HG02759 (cell line): ENCODE results near the gene DOCK7.
"Not testable (repeated sequence)": the region's sequence is repeated elsewhere in the genome, so short reads cannot be mapped to it uniquely, and the experiment has no call there.

ENCODE experiments used
- ATAC-seq: cut with Tn5 transposase; IDR thresholded peaks from one replicate; pipeline ENCODE4 v1.9.1; 2021; ENCODE audit warnings: mild to moderate bottlenecking, moderate library complexity; ENCODE audit not compliant: unreplicated experiment

Gene DOCK7

DNA sequence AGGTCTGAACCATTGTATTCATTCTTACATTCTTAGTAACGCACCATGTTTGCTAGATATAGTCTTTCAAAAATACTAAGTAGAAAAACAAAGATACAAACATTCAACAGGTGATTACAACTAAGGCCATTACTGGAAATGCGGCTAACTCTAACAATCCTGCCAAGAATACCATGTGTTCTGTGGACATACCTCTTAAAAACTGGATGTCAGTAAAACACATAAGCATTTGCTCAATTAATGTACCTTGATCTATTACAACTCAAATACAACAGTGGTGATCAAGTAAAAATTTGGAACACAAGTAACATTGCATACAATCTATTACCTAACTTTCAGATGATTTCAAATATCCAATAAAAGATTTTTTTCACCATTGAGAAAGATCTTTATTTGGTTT lies 75.4 kb downstream of the DOCK7 start:
- ATAC-seq: no peak

DNA sequence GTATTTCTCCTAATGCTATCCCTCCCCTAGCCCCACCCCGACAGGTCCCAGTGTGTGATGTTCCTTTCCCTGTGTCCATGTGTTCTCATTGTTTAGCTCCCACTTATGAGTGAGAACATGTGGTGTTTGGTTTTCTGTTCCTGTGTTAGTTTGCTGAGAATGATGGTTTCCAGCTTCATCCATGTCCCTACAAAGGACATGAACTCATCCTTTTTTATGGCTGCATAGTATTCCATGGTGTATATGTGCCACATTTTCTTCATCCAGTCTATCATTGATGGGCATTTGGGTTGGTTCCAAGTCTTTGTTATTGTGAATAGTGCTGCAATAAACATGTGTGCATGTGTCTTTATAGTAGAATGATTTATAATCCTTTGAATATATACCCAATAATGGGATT lies 77.6 kb downstream of the DOCK7 start:
- not testable (repeated sequence) for ATAC-seq

DNA sequence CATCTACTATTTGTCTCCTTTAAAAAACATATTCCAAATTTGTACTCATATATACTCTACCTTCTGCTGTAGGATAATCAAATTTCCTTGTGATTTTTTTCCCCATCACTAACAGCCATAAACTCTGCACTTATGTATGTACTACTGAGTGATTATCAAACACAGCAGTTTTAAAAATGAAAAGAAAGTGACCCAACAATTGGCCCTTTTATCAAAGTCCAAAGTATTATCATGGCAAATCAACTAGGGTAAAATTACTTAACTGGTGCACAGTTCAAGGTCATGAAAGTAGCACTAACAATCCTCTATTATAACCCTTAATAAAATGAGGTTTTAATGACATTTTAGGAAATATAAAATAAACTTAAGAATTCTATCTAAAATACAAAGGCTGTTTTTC lies 79.3 kb downstream of the DOCK7 start:
- ATAC-seq: no peak

DNA sequence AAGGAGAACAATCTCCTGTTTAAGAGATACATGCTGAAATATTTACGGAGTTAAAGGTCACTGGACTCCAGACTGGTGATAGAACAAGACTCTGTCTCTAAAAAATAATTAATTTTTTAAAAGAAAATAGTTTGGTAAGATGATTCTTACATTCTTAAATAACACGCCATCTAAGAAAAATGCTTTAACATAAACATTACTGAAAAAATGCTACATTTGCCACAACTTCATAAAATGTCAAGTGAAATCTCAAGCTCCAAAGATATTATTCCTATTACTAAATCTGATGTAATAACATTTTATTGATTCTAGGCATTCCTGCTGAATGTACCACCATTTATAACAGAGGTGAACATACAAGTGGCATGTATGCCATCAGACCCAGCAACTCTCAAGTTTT lies 86.7 kb downstream of the DOCK7 start:
- no peak for ATAC-seq

DNA sequence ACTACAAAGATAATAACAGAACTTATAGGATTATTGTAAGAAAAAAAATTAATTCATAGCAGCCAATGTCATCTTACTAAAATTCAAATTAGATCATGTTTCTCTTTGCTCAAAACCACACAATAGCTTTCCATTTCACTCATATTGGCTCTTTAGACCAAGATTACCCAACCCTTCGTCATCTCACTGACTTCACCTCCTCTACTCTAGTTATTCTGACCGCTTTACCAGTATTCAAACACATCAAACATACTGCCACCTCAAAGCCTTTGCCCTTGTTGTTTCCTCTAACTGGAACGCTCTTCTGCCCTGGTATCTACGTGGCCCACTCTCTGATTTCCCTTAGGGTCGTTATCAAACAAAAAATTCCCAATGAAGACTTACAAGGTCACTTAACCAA lies 89.1 kb downstream of the DOCK7 start:
- ATAC-seq: no peak

DNA sequence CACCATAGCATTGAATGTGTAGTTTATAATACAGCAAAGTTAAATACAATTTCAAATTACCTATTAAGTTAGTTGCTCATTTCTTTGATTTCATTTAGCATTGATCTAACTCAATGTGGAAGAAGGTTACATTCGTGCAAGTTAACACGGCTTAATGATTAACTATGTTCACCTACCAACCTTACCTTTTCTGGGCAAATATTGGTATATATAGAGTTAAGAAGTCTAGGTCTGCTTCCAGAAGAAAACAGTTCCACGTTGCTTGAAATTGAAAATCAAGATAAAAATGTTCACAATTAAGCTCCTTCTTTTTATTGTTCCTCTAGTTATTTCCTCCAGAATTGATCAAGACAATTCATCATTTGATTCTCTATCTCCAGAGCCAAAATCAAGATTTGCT lies 90.9 kb downstream of the DOCK7 start, which contains the start of gene ANGPTL3:
ANGPTL3 (plus strand) TSS at position 240 of the 400 bp plus-strand sequence; CDS start at position 287, 47 bp downstream.
- no peak for ATAC-seq

DNA sequence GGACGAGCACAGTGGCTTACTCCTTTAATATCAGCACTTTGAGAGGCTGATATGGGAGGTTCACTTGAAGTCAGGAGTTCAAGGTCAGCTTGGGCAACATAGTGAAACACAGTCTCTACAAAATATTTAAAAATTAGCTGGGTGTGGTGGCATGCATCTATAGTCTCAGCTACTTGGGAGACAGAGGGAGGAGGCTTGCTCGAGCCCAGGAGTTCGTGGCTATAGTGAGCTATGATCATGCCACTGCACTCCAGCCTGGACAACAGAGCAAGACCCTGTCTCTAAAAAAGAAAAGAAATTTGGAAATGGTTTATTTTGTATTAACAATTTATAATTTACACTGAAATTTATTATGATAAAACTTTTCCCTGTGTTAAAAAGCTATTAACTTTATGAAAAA lies 92.5 kb downstream of the DOCK7 start:
- ATAC-seq: no peak

DNA sequence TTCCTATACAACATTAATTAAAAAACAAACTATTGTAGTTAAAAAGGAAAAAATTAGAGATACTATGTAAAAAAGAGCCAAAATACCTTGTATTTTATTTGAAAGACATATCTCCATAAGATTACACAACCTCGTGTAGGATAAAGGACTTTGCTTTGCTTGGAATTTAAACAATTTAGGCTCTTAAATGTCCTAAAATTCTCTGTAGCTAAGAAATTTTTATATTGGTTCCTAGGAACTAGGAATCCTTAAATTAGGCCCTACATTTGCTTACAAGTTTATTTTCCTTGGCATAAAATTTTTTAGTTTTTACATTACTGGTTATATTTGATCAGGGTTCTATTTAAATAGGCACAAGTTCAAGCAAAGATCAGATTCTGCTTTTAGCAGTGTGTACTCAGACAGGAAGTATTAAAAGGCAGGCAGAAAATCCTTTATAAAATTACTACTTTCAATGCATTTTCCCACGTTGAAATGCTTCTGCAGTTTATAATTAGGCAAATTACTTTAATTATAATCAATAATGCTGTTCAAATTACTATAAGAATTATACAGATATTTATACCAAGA lies 94.3 kb downstream of the DOCK7 start:
- no peak for ATAC-seq

DNA sequence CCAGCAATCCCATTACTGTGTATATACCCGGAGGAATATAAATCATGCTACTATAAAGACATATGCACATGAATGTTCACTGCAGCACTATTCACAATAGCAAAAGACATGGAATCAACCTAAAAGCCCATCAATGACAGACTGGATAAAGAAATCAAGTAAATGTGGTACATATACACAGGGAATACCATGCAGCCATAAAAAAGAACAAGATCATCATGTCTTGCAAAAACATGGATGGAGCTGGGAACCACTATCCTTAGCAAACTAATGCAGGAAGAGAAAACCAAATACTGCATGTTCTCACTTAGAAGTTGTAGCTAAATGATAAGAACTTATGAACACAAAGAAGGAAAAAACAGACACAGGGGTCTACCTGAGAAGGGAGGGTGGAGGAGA lies 97.2 kb downstream of the DOCK7 start:
- no peak for ATAC-seq

DNA sequence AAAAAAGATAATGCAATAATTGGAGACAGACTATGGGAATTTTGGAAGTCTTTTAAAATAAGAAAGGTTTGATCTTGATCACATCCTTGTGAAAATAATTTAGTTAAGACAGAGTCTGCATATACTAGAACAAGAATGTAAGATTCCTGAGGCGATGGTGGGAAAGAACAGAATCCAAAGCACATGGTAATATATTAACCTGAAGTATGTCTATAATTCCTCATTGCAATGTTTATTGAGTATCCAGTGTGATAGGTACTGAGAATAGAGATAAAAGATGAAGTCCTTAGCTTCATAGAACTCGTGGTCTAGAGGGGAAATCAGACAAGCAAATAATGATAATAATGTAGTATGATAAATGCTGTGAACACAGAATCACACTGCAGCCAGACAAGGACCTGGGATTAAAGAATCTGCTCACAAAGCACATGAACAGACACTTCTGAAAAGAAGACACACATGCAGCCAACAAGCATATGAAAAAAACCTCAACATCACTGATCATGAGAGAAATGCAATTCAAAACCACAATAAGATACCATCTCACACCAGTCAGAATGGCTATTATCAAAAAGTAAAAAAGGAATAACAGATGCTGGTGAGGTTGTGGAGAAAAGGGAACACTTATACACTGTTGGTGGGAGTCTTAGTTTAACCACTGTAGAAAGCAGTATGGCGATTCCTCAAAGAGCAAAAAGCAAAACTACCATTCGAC lies 97.8 kb downstream of the DOCK7 start:
- ATAC-seq: no peak

DNA sequence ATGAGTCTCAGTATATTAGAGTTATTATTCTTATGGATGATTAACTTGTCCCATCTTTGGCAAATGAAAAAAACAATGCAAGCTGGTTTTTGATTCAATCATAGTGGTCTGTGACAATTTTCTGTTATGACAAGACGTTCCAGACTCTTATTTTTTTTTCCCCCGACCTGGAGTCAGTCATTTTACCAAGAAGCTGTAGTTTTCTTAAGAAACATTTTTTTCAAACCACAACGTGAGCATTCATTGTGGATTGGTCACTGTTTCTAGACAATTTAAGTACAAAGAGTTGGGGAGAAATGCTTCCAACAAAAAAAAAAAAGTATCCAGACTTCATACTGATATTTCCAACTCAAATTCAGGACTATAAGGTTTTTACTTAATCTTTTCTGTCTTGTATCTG lies 98.9 kb downstream of the DOCK7 start:
- ATAC-seq: no peak

DNA sequence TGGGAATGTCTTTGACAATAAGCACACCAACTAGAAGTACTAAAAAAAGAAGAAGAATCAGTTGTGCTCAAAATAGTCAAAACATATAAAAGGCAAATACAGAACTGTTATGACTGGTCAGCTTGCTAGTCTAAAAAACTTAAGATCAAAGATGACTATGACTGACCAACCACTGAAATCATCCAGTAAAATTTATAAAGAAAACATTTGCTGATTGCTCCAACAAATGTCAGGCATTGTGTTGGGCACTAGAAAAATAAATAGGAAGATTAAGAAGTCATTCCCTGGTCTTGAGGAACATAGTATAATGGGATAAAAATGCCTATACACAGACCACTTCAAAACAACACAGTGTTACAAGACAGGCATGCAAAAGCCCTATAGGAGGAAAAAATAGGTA lies 100.2 kb downstream of the DOCK7 start:
- no peak for ATAC-seq

DNA sequence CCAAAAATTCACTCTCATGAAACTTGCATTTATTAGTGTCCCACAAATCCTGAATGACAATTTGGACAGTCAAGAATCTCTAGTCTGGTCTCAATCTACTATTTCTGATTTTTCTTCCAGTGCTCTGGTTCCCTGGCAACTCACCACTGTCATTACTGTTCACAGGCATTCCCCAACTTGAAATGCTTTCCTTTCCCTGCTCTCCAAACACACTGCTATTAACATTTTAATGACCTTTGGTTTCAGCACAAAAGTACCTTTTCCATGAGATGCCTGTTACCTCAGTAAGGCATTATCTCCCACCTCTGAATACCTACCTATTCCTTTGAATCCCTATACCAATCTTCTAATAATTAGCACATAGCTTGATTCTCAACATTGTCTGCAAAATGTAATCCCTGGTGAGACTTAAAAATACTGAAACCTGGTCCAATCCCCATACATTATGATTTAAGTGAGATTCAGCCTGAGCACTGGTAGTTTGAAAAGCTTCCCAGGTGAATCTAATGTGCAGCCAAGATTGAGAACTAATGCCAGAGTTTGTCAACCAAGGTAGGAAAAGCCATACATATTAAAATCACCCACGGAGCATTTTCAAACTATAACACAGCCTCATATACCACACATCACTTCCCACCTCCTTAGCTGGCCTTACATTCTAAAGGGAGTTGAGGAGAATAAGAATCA lies 102.6 kb downstream of the DOCK7 start:
- ATAC-seq: no peak

DNA sequence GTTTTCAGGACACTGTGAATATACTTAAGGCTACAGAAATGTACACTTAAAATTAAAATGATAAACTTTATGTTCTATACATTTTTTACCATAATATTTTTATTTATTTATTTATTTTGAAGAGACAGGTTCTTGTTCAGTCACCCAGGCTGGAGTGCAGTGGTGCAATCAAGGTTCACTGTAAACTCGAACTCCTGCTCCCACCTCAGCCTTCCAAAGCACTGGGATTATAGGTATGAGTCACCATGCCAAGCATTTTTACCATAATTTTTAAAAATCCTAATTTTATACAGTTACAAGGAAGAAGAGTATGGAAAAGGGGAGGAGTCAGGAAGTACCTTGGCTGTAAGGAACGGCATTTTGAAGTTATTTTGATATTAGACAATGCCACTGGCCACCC lies 114.5 kb downstream of the DOCK7 start:
- ATAC-seq: no peak

DNA sequence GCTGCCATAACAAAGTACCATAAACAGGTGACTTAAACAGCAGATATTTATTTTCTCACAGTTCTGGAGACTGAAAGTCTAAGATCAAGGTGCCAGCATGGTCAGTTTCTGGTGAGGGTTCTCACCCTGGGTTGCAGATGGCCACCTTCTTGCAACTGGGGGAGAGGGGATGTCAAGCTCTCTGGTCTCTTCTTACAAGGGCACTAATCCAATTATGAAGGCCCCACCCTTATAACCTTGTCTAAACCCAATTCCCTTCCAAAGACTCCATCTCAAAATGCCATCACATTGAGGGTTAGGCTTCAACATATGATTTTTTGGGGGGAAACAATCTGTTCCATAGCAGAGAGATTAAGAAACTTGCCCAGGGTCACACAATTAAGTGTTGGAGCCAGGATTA lies 115.7 kb downstream of the DOCK7 start:
- ATAC-seq: no peak

DNA sequence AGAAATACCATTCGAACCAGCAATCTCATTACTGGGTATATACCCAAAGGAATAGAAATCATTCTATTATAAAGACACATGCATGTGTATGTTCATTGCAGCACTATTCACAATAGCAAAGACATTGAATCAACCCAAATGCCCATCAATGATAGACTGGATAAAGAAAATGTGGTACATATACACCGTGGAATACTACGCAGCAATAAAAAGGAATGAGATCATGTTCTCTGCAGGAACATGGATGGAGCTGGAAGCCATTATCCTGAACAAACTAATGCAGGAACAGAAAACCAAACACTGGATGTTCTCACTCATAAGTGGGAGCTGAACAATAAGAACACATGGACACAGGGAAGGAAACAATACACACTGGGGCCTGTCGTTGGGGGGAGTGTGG lies 116.7 kb downstream of the DOCK7 start:
- not testable (repeated sequence) for ATAC-seq

DNA sequence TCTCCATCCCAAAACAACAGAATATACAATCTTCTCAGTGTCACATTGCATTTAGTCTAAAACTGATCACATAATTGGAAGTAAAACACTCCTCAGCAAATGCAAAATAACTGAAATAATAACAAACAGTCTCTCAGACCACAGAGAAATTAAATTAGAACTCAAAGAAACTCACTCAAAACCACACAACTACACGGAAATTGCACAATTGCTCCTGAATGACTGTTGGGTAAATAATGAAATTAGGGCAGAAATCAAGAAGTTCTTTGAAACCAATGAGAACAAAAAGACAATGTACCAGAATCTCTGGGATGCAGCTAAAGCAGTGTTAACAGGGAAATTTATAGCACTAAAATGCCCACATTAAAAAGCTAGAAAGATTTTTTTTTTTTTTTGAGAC lies 120.3 kb downstream of the DOCK7 start:
- ATAC-seq: not testable (repeated sequence)

DNA sequence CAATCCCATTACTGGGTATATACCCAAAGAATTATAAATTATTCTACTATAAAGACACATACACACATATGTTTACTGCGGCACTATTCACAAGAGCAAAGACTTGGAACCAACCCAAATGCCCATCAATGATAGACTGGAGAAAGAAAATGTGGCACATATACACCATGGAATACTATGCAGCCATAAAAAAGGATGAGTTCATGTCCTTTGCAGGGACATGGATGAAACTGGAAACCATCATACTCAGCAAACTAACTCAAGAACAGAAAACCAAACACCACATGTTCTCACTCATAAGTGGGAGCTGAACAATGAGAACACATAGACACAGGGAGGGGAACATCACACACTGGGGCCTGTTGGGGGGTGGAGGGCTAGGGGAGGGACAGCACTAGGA lies 121.0 kb downstream of the DOCK7 start:
- not testable (repeated sequence) for ATAC-seq

DNA sequence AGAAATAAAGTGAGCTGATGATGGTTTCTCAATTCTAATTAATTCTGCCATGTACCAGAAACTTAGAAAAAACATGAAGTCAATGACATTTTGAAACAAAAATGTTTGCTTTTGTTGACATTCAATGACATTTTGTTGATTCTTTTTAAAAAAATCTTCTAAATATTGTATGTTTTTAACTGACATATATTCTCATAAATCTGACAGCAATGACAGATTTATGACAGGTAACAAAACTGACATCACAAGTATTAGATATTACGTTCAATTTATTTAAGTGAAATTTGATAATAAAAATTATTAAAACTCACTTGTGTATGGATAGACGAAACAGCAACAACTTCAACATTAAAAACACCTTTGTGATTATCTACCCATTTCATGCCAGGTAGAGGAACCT lies 126.9 kb downstream of the DOCK7 start:
- no peak for ATAC-seq

DNA sequence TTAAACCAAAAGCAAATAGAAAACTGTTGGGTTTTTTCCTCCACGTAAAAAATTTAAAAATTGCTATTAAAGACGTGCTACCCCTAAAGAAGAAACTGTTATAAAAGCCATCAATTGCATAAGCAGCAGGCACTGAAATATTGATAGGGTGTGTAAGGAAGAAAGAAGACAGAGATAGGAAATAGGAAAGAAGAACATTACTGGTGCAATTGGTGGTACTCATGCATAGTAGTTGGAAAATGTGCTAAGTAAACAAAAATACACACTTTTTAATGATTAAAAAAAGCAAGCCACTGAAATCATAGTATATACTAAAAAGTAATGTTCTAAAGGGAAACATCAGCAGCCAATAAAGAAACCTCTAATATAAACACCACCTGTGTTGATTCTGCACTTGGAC lies 143.6 kb downstream of the DOCK7 start:
- ATAC-seq: no peak

DNA sequence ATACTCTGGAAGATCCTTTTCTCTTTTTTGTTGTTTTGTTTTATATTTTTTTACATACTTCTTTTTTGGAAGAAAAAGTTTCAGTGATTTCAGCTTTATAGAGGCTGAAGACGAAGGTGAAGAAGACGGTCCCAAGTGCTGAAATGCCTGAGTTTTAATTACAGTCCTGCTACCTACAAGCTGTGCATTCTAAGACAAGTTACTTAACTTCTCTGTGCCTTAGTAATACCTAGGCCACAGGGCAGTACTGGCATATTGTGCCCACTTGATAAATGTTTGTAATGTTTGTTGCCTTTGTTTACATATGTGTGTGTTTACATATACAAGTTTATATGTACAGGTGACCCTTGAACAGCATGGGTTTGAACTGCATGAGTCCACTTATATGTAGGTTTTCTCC lies 147.1 kb downstream of the DOCK7 start:
- ATAC-seq: no peak

DNA sequence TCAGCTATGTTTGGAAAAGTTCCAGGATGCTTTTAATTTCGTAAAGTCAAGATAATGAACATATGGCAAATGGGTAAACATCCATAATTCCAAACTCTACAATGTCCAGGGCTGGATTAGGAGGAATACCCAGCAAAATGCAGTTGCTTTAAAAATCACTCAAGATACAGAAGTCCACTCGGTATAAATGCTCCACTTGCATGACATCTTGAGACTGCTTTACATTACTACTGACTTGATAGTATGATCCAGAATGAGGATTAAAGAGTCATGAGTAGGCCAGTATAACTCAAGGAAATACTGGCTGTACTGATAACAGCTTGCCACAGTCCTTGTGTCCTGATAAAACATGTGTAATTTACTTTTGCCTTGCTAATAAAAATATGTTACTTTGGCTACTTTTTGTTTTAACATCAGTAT lies 149.1 kb downstream of the DOCK7 start:
- no peak for ATAC-seq
